GM12865 (cell line): ENCODE results near the gene UCHL1.
A peak's percentile ranks its signal among the peaks of the same experiment; 100 is the strongest.

ENCODE experiments used
- DNase-seq: peaks from one replicate; pipeline ENCODE4 v3.0.0; 2010; ENCODE audit warnings: low read depth
- H3K4me3 ChIP-seq: 2 replicates; pipeline ENCODE4 v1.5.1; 2011; ENCODE audit warnings: mild to moderate bottlenecking, low read depth, low read length, control low read depth
- TF ChIP-seq, protein P1 (sequence below): IDR thresholded peaks from 2 replicates; pipeline ENCODE4 v1.5.1; 2011; ENCODE audit warnings: low read length, control low read depth, low read depth, inconsistent platforms; ENCODE audit not compliant: insufficient read depth; ENCODE audit errors: missing control alignments

The UCHL1 gene

DNA sequence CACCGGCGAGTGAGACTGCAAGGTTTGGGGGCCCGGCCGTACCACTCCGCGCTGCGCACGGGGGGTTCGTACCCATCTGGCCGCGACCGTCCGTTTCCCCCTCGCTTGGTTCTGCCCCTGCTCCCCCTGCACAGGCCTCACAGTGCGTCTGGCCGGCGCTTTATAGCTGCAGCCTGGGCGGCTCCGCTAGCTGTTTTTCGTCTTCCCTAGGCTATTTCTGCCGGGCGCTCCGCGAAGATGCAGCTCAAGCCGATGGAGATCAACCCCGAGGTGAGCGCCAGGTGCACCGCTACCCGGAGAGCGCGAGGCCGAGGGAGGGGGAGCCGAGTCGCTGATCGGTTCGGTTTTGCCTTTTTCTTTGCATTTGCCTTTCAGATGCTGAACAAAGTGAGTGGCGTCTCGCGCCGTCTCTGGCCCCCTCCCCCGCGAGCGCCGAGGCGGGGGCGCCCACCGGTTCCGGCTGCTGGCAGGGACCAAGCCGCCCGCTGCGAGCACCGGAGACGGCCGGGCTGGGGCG is at the start of gene UCHL1:
UCHL1 (plus strand) TSS at position 189 of the 517 bp plus-strand sequence; CDS start at position 238, 49 bp downstream.
- DNase-seq = peak; percentile 93
- H3K4me3 ChIP-seq = peak within 1 kb of the TSS; percentile 62
- TF ChIP-seq, protein P1, sequence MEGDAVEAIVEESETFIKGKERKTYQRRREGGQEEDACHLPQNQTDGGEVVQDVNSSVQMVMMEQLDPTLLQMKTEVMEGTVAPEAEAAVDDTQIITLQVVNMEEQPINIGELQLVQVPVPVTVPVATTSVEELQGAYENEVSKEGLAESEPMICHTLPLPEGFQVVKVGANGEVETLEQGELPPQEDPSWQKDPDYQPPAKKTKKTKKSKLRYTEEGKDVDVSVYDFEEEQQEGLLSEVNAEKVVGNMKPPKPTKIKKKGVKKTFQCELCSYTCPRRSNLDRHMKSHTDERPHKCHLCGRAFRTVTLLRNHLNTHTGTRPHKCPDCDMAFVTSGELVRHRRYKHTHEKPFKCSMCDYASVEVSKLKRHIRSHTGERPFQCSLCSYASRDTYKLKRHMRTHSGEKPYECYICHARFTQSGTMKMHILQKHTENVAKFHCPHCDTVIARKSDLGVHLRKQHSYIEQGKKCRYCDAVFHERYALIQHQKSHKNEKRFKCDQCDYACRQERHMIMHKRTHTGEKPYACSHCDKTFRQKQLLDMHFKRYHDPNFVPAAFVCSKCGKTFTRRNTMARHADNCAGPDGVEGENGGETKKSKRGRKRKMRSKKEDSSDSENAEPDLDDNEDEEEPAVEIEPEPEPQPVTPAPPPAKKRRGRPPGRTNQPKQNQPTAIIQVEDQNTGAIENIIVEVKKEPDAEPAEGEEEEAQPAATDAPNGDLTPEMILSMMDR = no peak

DNA sequence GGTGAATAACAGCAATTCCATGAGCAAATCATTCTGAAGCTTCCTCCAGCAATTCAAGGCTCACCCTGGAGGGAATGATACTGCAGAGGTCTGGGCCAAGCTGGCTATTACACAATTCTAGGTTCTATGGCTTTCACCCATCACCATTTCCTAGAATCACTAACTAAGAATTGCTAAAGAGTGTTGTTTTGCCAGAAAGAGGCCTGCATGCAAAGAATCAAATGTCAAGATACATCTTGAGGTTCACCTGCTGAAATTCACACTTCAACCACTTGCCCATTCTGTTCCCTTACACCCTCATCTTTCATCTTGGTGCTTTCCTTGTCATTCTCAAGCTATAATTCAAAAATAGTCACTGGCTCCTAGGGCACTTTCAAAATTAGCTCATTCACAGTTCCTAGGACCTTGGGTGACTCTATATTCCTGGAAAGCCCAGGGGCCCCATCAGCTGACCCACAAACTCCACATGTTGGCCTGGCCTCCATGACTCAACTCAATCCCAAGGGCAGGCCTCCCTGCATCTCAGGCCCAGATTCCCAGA is 49.4 kb upstream of the UCHL1 start:
- no peak for DNase-seq
- TF ChIP-seq, protein P1 = no peak
- no peak overlapping the region for H3K4me3 ChIP-seq

DNA sequence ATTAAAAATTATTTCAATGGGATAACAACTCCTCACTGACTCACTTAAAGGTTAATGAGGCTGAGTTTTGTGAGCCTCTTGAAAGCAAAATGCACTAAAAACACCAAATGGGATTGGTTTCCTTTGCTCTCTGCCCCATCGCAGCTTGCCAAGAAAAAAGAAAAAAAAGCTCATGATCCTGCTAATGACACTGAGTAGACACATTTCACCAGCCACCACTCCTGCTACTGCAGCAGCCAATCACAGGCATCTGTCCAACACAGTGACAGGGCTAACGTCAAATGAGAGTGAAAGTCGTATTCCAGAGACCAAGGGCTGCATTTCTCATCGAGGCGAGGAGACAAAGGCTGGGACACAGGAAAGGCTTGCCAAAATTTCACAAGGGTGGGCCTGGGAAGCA is 47.5 kb upstream of the UCHL1 start:
- no peak for DNase-seq
- TF ChIP-seq, protein P1 = no peak

DNA sequence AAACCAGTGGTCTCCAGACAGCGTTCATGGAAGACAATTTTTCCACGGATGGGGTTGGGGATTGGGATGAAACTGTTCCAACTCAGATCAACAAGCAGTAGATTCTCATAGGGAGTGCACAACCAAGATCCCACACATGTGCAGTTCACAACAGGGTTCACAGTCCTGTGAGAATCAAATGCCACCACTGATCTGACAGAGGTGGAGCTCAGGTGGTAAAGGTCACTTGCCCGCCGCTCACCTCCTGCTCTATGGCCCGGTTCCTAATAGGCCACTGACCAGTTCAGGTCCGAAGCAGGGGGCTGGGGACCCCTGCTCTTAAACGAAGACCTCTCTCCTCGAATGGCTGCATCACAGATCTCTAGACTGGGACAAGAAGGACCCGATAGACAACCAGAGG is 46.8 kb upstream of the UCHL1 start:
- no peak overlapping the region for H3K4me3 ChIP-seq
- TF ChIP-seq, protein P1 = no peak
- no peak for DNase-seq

More for the DNA sequence above, 47.5 kb upstream of the UCHL1 start:
- no peak overlapping the region for H3K4me3 ChIP-seq

DNA sequence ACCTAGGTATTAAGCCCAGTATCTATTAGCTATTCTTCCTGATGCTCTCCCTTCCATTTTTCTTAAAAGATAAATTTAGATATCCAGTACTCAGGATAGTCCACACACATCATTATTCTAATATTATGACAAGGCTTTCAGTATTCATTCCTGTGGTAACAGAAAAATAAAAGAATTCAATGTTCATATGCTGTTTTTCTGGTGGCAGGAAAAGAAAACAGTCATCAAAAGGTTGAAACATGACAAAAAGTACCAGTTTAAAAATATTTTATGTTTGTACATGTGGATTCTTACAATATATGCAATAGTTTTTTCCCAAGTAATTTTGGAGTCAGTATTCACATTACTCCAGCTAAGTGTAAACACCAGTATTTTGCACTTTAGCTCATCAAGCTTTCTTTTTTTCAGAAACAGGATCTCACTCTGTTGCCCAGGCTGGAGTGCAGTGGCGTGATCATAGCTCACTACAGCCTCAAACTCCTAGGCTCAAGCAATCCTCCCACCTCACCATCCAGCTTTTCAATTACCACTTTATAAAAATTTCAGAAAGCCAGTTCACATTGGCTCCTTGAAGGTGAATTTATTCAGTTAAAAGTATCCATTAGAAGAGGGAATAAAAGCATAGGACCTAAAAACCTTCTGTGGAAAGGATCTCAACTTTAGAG is 44.6 kb upstream of the UCHL1 start:
- TF ChIP-seq, protein P1 = no peak
- peak overlapping the region; percentile 83 for H3K4me3 ChIP-seq
- DNase-seq = no peak

DNA sequence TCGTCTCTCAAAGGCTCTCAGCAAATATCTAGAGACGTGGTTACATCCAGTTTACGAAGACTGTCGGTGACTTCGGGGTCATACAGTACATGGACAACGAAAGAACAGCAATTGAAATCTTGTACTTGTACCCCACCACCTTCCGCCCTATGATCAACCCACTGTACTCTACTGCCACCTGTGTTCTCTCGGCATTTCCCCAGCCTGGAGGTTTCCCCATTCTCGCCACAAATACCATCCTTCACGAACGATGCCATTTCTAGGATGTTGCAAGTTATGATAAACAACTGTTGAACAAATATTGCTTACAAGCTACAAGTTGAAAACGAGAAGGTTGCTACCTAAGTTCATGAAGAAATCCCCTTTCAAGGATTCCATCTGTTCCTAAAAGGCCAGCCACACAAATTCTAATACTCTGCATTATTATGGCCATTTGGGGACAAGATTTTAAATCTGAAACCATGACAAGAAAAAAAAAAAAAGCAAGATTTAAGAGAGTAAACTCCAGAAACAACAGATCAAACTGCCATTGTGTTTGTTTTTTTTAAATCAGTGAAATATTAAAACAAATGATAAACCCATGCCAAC is 44.0 kb upstream of the UCHL1 start:
- TF ChIP-seq, protein P1 = peak; percentile 65
- H3K4me3 ChIP-seq = peak overlapping the region; percentile 83
- peak; percentile 80 for DNase-seq
